Peyer's patch (tissue), 4 donors: Measurements from ENCODE around the gene NOL11. TPM values are rescaled to one million over a fixed set of nuclear protein-coding genes. Genes with fewer than 3 reads are reported as not detected.
"Not testable (repeated sequence)": the region's sequence is repeated elsewhere in the genome, so short reads cannot be mapped to it uniquely, and the experiment has no call there.

ENCODE experiments used
- DNase-seq, 3 donors: peaks; one replicate each; pipeline ENCODE4 v3.0.0-alpha.2; 2017 to 2019
- H3K27ac ChIP-seq, 4 donors: fragments of 200-600 bp; sonication (generic); one replicate each; pipeline ENCODE4 v1.5.1; 2016 to 2019
- H3K27me3 ChIP-seq, 2 donors: fragments of 200-600 bp; sonication (generic); one replicate each; pipeline ENCODE4 v1.5.1; 2019
- H3K36me3 ChIP-seq, 3 donors: fragments of 200-600 bp; sonication (generic); one replicate each; pipeline ENCODE4 v1.5.1; 2016 to 2019
- H3K4me1 ChIP-seq, 4 donors: fragments of 200-600 bp; sonication (generic); one replicate each; pipeline ENCODE4 v1.5.1; 2016 to 2019
- H3K4me3 ChIP-seq, 4 donors: fragments of 200-600 bp; sonication (generic); 1 replicate in 3 of 4; 2 replicates in 1 of 4; pipeline ENCODE4 v1.5.1; 2016 to 2019; ENCODE audit warnings: mild to moderate bottlenecking in 1 of 4
- H3K9me3 ChIP-seq, 4 donors: fragments of 200-600 bp; sonication (generic); one replicate each; pipeline ENCODE4 v1.5.1; 2016 to 2019; ENCODE audit warnings: mild to moderate bottlenecking in 1 of 4
- POLR2A ChIP-seq, 2 donors: fragments of 450-650 bp; IDR thresholded peaks; one replicate each; pipeline ENCODE4 v1.5.1; 2017; ENCODE audit warnings: antibody characterized with exemption in 2 of 2, mild to moderate bottlenecking in 2 of 2, moderate library complexity in 2 of 2
- total RNA-seq, 4 donors: library from RNA; depleted of rRNA; stranded (reverse); fragments of >200 nt; gene quantifications; one replicate each; pipeline ENCODE4 v1.1.0, GENCODE V29; 2016
- TF ChIP-seq, protein P1 (sequence below), 6 experiments: fragments of 450-650 bp in 4 of 6; fragments of 200-600 bp in 2 of 6; sonication (generic) in 1 of 6; IDR thresholded peaks; one replicate each; pipeline ENCODE4 v1.5.1; 2017 to 2019; ENCODE audit warnings: antibody characterized with exemption in 6 of 6, mild to moderate bottlenecking in 3 of 6, moderate library complexity in 1 of 6

Gene NOL11
- total RNA-seq, 4 donors from 2014 or later = 20.3 to 92.4 (median 26.2) TPM

DNA sequence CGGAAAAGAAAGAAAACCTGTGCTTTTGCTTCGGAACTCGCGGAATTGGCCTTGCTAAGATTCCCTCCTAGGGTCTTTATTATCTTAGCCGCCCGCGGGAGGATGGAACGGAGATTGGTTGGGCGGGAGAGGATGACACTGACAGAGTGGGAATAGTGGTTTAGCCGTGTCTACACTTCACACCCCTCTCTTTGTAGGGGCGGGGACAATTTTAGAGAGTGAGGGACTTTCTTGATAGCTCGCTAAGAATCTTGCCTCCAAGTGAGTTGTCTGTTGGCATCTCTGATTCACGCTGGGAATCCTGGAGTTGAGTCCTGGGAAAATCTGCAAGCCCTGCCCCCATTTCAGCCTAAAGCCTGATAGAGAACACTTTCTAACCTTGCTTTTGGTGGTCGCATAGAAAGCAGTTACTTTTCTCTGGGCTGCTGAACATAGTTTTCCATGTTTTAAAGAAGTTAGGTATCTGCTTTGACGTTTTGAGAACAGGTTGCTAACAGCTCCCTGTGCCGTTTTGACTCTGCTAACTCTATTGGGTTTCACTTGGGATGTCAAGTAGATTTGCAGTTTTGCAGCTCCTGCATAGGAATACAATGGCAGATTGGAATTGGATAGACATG lies 697 bp downstream of the NOL11 start:
- no peak for DNase-seq
- H3K36me3 ChIP-seq = peaks cover 0 to 27% (median 0%) of the 10 kb centered on the region in 3 donors
- no peak for TF ChIP-seq POLR2A (IDR thresholded peaks at IDR 0.05)
- TF ChIP-seq, protein P1, sequence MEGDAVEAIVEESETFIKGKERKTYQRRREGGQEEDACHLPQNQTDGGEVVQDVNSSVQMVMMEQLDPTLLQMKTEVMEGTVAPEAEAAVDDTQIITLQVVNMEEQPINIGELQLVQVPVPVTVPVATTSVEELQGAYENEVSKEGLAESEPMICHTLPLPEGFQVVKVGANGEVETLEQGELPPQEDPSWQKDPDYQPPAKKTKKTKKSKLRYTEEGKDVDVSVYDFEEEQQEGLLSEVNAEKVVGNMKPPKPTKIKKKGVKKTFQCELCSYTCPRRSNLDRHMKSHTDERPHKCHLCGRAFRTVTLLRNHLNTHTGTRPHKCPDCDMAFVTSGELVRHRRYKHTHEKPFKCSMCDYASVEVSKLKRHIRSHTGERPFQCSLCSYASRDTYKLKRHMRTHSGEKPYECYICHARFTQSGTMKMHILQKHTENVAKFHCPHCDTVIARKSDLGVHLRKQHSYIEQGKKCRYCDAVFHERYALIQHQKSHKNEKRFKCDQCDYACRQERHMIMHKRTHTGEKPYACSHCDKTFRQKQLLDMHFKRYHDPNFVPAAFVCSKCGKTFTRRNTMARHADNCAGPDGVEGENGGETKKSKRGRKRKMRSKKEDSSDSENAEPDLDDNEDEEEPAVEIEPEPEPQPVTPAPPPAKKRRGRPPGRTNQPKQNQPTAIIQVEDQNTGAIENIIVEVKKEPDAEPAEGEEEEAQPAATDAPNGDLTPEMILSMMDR (IDR thresholded peaks at IDR 0.05) = no peak

DNA sequence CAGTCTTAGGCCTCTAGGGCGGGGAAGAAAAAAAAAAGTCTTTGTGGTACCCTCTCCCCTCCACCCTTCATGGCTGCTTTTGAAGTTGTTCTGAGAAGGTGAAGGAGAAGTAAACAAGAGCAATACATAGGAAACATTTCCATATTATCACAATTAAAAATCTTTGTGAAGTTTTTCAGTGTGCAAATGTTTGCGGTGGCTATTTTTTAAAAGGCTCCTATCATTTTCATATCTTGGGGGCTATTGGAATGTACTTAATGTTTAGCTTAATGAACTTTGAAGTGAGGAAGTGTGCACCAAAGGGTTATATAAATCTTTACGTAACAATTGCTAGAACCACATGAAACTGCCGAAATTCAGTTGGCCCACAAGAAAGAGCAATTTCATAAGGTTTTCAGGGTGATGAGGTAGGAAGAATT lies 7.6 kb downstream of the NOL11 start:
- H3K4me1 ChIP-seq = peaks cover 0 to 7% (median 0%) of the 10 kb centered on the region in 4 donors
- H3K27me3 ChIP-seq = no peaks in the 10 kb centered on the region
- DNase-seq = no peak
- peaks cover 0 to 94% (median 3%) of the 10 kb centered on the region in 3 donors for H3K36me3 ChIP-seq
- H3K4me3 ChIP-seq = no peak overlapping the region
- TF ChIP-seq POLR2A (IDR thresholded peaks at IDR 0.05) = no peak
- TF ChIP-seq, protein P1 (IDR thresholded peaks at IDR 0.05) = no peak
- no peaks in the 10 kb centered on the region for H3K9me3 ChIP-seq
- H3K27ac ChIP-seq = no peak overlapping the region

More for the DNA sequence above, 697 bp downstream of the NOL11 start:
- H3K4me1 ChIP-seq = peaks cover 0 to 15% (median 5%) of the 10 kb centered on the region in 4 donors
- H3K9me3 ChIP-seq = no peaks in the 10 kb centered on the region
- peak overlapping the region; percentile 71 to 93 (median 83) for H3K4me3 ChIP-seq
- H3K27ac ChIP-seq = peak overlapping the region; percentile 80 to 91 (median 88)
- H3K27me3 ChIP-seq = no peaks in the 10 kb centered on the region

DNA sequence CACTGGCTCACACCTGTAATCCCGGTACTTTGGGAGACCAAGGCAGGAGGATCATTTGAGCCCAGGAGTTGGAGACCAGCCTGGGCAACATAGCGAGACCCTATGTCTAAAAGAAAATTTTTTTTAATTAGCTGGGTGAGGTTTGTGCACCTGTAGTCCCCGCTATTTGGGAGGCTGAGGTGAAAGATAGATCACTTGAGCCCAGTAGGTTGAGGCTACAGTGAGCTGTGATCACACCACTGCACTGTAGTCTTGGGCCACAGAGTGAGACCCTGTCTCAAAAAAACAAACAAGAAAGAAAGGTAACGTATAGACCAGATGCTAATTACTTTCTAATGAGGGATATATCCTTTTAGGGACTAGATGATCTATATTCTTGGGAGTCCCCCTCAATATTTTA lies 8.1 kb downstream of the NOL11 start:
- TF ChIP-seq, protein P1 (IDR thresholded peaks at IDR 0.05) = no peak
- TF ChIP-seq POLR2A (IDR thresholded peaks at IDR 0.05) = no peak
- H3K9me3 ChIP-seq = no peaks in the 10 kb centered on the region
- H3K36me3 ChIP-seq = peaks cover 0 to 94% (median 3%) of the 10 kb centered on the region in 3 donors
- no peaks in the 10 kb centered on the region for H3K27me3 ChIP-seq
- H3K4me1 ChIP-seq = peaks cover 0 to 7% (median 0%) of the 10 kb centered on the region in 4 donors
- H3K27ac ChIP-seq = no peak overlapping the region
- DNase-seq = no peak
- no peak overlapping the region for H3K4me3 ChIP-seq

DNA sequence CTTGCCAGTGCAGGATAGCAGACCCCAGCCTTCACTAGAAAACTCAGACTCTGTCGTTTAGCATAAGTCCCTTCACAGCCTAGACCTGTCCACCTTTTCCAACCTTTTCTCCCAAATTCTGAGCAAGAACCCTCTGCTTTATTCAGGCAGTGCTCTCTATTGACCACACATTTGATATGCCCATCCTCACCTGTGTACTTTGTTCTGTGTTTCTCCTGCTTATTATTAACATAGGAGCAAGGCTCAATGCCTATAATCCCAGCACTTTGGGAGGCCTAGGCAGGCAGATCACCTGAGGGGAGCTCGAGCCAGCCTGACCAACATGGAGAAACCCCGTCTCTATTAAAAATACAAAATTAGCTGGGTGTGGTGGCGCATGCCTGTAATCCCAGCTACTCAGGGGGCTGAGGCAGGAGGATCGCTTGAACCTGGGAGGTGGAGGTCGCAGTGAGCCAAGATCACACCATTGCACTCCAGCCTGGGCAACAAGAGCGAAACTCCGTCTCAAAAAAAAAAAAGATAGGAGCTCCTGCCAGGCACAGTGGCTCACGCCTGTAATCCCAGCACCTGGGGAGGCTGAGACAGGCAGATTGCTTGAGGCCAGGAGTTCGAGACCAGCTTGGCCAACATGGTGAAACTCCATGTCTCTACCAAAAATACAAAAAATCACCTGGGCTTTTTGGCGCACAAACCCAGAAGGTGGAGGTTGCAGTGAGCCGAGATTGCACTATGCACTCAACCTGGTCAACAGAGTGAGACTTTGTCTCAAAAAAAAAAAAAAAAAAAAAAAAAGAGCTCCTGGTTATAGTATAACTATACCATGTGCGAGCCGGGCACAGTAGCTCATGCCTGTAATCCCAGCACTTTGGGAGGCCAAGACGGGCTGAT lies 9.7 kb downstream of the NOL11 start:
- not testable (repeated sequence) for DNase-seq, H3K27me3 ChIP-seq, H3K4me3 ChIP-seq, H3K9me3 ChIP-seq, H3K4me1 ChIP-seq
- H3K27ac ChIP-seq = peak overlapping the region in 1 of 4 donors; percentile 40
- peaks cover 0 to 91% (median 3%) of the 10 kb centered on the region in 3 donors for H3K36me3 ChIP-seq

DNA sequence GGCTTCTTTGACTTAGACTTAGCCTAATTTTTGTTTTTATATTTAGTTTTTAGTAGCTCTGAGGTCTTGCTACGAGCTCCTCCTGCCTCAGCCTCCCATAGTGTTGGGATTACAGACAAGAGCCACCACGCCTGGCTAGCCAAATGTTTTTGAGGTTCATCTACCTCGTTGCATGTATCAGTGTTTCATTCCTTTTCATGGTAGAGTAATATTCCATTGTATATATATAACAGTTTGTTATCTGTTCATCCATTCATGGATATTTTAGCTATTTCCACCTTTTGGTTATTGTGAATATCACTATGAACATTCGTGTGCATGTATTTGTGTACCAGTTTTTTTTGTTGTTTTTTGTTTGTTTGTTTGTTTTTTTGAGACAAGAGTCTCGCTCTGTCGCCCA lies 12.2 kb downstream of the NOL11 start:
- no peaks in the 10 kb centered on the region for H3K9me3 ChIP-seq
- DNase-seq = no peak
- TF ChIP-seq, protein P1 (IDR thresholded peaks at IDR 0.05) = no peak
- no peak for TF ChIP-seq POLR2A (IDR thresholded peaks at IDR 0.05)
- H3K27ac ChIP-seq = no peak overlapping the region
- H3K4me1 ChIP-seq = peaks cover 0 to 7% (median 0%) of the 10 kb centered on the region in 4 donors
- peaks cover 0 to 88% (median 0%) of the 10 kb centered on the region in 3 donors for H3K36me3 ChIP-seq
- no peak overlapping the region for H3K4me3 ChIP-seq
- no peaks in the 10 kb centered on the region for H3K27me3 ChIP-seq

DNA sequence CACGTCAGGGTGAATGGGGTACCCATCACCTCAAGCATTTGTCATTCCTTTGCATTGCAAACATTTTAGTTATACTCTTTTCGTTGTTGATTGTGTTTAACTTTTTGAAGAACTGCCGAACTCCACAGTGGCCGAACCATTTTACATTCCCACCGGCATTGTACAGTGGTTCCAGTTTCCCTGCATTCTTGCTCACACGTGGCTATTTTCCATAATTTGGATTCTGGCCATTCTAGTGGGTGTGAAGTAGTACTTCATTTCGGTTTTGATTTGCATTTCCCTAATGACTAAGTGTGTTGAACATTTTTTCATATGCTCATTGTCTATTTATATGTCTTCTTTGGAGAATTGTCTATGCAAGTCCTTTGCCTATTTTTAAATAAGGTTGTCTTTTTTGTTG lies 13.0 kb downstream of the NOL11 start:
- peaks cover 0 to 7% (median 0%) of the 10 kb centered on the region in 4 donors for H3K4me1 ChIP-seq
- H3K27ac ChIP-seq = no peak overlapping the region
- DNase-seq = no peak
- no peaks in the 10 kb centered on the region for H3K27me3 ChIP-seq
- H3K36me3 ChIP-seq = peaks cover 0 to 85% (median 0%) of the 10 kb centered on the region in 3 donors
- no peak overlapping the region for H3K4me3 ChIP-seq
- H3K9me3 ChIP-seq = no peaks in the 10 kb centered on the region
- TF ChIP-seq, protein P1 (IDR thresholded peaks at IDR 0.05) = no peak
- TF ChIP-seq POLR2A (IDR thresholded peaks at IDR 0.05) = no peak
